SK-N-SH treated with all-trans-retinoic acid at 6 μM for 48 hours (cell line): Measurements from ENCODE around the gene GLS.

Source experiments
- ATAC-seq: fragments of 200-7000 bp; cut with Tn5 transposase; 3 replicates; pipeline ENCODE4 v1.9.1; 2020; ENCODE audit warnings: mild to moderate bottlenecking, moderate library complexity
- ARNTL ChIP-seq: fragments of 450-650 bp; formaldehyde crosslinking; IDR thresholded peaks from 2 replicates; pipeline ENCODE4 v1.5.0; 2020; ENCODE audit warnings: low read depth, mild to moderate bottlenecking, moderate library complexity, borderline replicate concordance
- BACH2 ChIP-seq: fragments of 250-450 bp; sonication (Bioruptor Pico); IDR thresholded peaks from 2 replicates; pipeline ENCODE4 v1.9.0; 2021; ENCODE audit warnings: mild to moderate bottlenecking, borderline replicate concordance
- CREB5 ChIP-seq: fragments of 250-450 bp; sonication (Bioruptor Pico); IDR thresholded peaks from 2 replicates; pipeline ENCODE4 v1.5.1; 2020; ENCODE audit warnings: low read depth, mild to moderate bottlenecking, moderate library complexity
- CSDC2 ChIP-seq: fragments of 250-450 bp; sonication (Bioruptor Pico); IDR thresholded peaks from 2 replicates; pipeline ENCODE4 v1.5.0; 2020; ENCODE audit warnings: mild to moderate bottlenecking, moderate library complexity
- CSRNP3 ChIP-seq: fragments of 250-450 bp; sonication (Bioruptor Pico); IDR thresholded peaks from 2 replicates; pipeline ENCODE4 v1.5.1; 2021; ENCODE audit warnings: mild to moderate bottlenecking, moderate library complexity
- ESRRG ChIP-seq: fragments of 250-450 bp; sonication (Bioruptor Pico); IDR thresholded peaks from 2 replicates; pipeline ENCODE4 v1.6.1; 2021; ENCODE audit warnings: mild to moderate bottlenecking
- GLIS3 ChIP-seq: fragments of 250-450 bp; sonication (Bioruptor Pico); IDR thresholded peaks from 2 replicates; pipeline ENCODE4 v1.5.0; 2020; ENCODE audit warnings: mild to moderate bottlenecking, moderate library complexity
- OSR1 ChIP-seq: fragments of 250-450 bp; sonication (Bioruptor Pico); IDR thresholded peaks from 2 replicates; pipeline ENCODE4 v1.8.0; 2022; ENCODE audit warnings: moderate library complexity, mild to moderate bottlenecking, inconsistent platforms
- PATZ1 ChIP-seq: fragments of 250-450 bp; sonication (Bioruptor Pico); IDR thresholded peaks from 2 replicates; pipeline ENCODE4 v1.8.0; 2020; ENCODE audit warnings: mild to moderate bottlenecking, moderate library complexity, borderline replicate concordance
- POU6F1 ChIP-seq: fragments of 250-450 bp; sonication (Bioruptor Pico); IDR thresholded peaks from 2 replicates; pipeline ENCODE4 v1.8.0; 2021; ENCODE audit warnings: low read depth, mild to moderate bottlenecking, moderate library complexity, borderline replicate concordance
- PPARA ChIP-seq: fragments of 250-450 bp; sonication (Bioruptor Pico); IDR thresholded peaks from 2 replicates; pipeline ENCODE4 v1.5.0; 2020; ENCODE audit warnings: mild to moderate bottlenecking, borderline replicate concordance
- RARB ChIP-seq: fragments of 250-450 bp; sonication (Bioruptor Pico); IDR thresholded peaks from 2 replicates; pipeline ENCODE4 v1.8.0; 2021; ENCODE audit warnings: mild to moderate bottlenecking, moderate library complexity
- SNAI2 ChIP-seq: fragments of 250-450 bp; sonication (Bioruptor Pico); IDR thresholded peaks from 2 replicates; pipeline ENCODE4 v1.5.0; 2020; ENCODE audit warnings: mild to moderate bottlenecking, moderate library complexity
- TCF4 ChIP-seq: fragments of 250-450 bp; sonication (Bioruptor Pico); IDR thresholded peaks from 2 replicates; pipeline ENCODE4 v1.8.0; 2021; ENCODE audit warnings: mild to moderate bottlenecking, moderate library complexity, borderline replicate concordance
- TSHZ2 ChIP-seq: fragments of 250-450 bp; sonication (Bioruptor Pico); IDR thresholded peaks from 2 replicates; pipeline ENCODE4 v1.5.0; 2020; ENCODE audit warnings: mild to moderate bottlenecking, moderate library complexity
- ZC3H10 ChIP-seq: fragments of 250-450 bp; sonication (Bioruptor Pico); IDR thresholded peaks from 2 replicates; pipeline ENCODE4 v1.5.1; 2021; ENCODE audit warnings: mild to moderate bottlenecking, moderate library complexity
- ZFP3 ChIP-seq: fragments of 250-450 bp; sonication (Bioruptor Pico); IDR thresholded peaks from 2 replicates; pipeline ENCODE4 v1.5.0; 2020; ENCODE audit warnings: mild to moderate bottlenecking, moderate library complexity
- ZFP30 ChIP-seq: fragments of 450-650 bp; formaldehyde crosslinking; IDR thresholded peaks from 2 replicates; pipeline ENCODE4 v1.5.0; 2022; ENCODE audit warnings: mild to moderate bottlenecking, moderate library complexity
- ZNF565 ChIP-seq: fragments of 450-650 bp; formaldehyde crosslinking; conservative IDR thresholded peaks from 2 replicates; pipeline ENCODE4 v1.5.0; 2020; ENCODE audit warnings: low read depth, mild to moderate bottlenecking, moderate library complexity
- ZNF70 ChIP-seq: fragments of 450-650 bp; formaldehyde crosslinking; IDR thresholded peaks from 2 replicates; pipeline ENCODE4 v1.5.0; 2020; ENCODE audit warnings: mild to moderate bottlenecking, moderate library complexity
- ZNF8 ChIP-seq: fragments of 450-650 bp; formaldehyde crosslinking; IDR thresholded peaks from 2 replicates; pipeline ENCODE4 v1.5.0; 2020; ENCODE audit warnings: mild to moderate bottlenecking, moderate library complexity

The GLS gene

GRCh38 chr2:190973262-190973661 is 92.6 kb downstream of the GLS start:
- TF ChIP-seq ZNF8 (CRISPR knock-in tag) (no peak), CSRNP3 (CRISPR knock-in tag) (no peak), ARNTL (CRISPR knock-in tag) (no peak), TCF4 (no peak)
- ATAC-seq = no peak

- no peak for ATAC-seq
- TF ChIP-seq CSRNP3 (CRISPR knock-in tag) (no peak), PATZ1 (no peak), BACH2 (CRISPR knock-in tag) (no peak), ZNF565 (CRISPR knock-in tag) (no peak), ZFP30 (no peak), SNAI2 (CRISPR knock-in tag) (no peak), TCF4 (no peak), OSR1 (CRISPR knock-in tag) (no peak), CSDC2 (CRISPR knock-in tag) (no peak), RARB (CRISPR knock-in tag) (no peak), POU6F1 (CRISPR knock-in tag) (no peak), ZNF70 (CRISPR knock-in tag) (no peak), ESRRG (CRISPR knock-in tag) (no peak), GLIS3 (no peak)
- TF ChIP-seq, all 23 proteins: peak for 0
Measured at GRCh38 chr2:190973726-190974628, 93.4 kb downstream of the GLS start.

- no peak for ATAC-seq
- TF ChIP-seq ARNTL (CRISPR knock-in tag) (no peak), PPARA (CRISPR knock-in tag) (no peak), ZC3H10 (CRISPR knock-in tag) (no peak), ZNF8 (CRISPR knock-in tag) (no peak), CREB5 (no peak), TSHZ2 (CRISPR knock-in tag) (no peak), ZFP3 (CRISPR knock-in tag) (no peak), SNAI2 (CRISPR knock-in tag) (no peak), ZFP30 (no peak), OSR1 (CRISPR knock-in tag) (no peak), ZNF70 (CRISPR knock-in tag) (no peak), POU6F1 (CRISPR knock-in tag) (no peak), RARB (CRISPR knock-in tag) (no peak), CSDC2 (CRISPR knock-in tag) (no peak), GLIS3 (no peak)
Measured at GRCh38 chr2:190974629-190975361, 94.2 kb downstream of the GLS start.
